CD4-positive, alpha-beta T cell treated with Interleukin-10 for 1 hour (primary cell): ENCODE measurements around the gene PWWP2B.
"Not testable (repeated sequence)": the region's sequence is repeated elsewhere in the genome, so short reads cannot be mapped to it uniquely, and the experiment has no call there.

ENCODE experiments used
- DNase-seq: peaks from one replicate; pipeline ENCODE4 v3.0.0-alpha.2; 2020

PWWP2B gene

DNA sequence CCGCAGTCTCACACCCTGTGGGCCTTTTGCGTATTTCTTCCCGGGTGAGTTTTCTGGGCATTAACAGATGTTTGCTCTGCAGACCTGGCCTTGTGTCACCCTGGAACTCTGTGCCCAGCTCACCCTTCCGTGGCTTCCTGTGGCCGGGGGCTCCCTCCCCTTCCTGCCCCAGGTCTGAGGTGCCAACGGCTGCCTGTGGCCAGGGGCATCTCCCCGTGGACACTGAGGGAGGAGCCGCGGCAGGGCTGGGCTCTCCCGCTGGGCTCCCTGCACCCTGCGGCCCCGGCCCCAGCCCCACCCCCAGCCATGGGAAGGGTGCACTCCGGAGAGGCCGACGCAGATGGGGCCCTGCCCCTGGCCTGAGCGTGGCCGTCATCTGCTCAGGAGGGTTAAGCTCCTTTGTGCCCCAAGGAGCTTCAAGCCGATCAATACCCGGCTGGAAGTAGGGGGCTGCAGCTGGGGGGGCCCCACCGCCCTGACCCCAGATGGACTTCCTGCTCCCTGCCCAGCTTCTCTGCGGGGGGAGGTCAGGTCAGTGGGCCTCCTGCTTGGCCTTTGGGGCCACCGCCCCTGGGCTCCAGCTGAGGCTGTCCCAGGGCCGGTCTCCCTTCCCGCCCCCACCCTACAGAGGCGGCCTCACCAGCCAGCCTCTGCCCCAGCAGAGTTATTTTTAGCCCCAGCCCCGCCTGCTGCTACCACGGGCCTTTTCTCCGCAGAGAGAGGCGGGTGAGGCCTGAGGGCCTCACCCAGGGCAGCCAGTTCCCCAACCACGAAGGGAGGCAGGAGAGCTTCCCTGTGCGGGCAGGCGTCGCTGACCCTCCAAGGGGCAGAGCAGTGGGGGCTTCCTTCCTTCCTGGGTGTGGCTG lies 24.2 kb downstream of the PWWP2B start:
- DNase-seq = peak; percentile 35

GRCh38 chr10:132421847-132422751 lies 25.1 kb downstream of the PWWP2B start:
- no peak for DNase-seq

DNA sequence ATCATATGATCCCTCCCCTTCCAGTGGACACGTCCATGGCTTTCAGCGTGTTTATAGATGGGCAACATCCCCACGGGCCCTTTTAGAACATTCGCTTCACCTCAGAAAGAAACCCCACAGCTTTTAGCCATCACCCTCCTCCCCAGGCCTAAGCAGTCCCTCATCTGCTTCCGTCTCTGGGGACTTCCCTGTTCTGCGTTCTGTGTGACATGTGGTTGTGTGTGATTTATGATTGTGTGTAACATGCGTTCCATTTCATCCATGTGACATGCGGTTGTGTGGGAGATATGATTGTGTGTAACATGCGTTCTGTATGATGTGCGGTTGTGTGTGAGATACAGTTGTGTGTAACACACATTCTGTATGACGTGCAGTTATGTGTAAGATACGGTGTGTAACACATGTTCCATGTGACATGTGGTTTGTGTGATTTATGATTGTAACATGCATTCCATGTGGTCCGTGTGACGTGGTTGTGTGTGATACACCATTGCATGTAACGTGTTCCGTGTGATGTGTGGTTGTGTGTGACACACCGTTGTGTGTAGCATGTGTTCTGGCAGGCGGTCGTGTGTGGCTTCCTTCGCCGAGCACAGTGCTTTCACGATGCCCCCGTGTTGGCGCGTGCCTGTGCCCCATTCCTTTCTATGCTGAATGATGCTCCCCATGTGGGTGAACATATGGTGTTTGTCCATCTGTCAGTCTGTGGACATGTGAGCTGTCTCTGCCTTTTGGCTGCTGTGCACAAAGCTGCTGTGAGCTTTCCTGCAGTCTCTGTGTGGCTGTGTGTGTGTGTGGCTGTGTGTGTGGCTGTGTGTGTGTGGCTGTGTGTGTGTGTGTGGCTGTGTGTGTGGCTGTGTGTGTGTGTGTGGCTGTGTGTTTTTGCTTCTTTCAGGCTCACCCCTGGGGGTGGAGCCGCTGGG lies 26.2 kb downstream of the PWWP2B start:
- DNase-seq = no peak

DNA sequence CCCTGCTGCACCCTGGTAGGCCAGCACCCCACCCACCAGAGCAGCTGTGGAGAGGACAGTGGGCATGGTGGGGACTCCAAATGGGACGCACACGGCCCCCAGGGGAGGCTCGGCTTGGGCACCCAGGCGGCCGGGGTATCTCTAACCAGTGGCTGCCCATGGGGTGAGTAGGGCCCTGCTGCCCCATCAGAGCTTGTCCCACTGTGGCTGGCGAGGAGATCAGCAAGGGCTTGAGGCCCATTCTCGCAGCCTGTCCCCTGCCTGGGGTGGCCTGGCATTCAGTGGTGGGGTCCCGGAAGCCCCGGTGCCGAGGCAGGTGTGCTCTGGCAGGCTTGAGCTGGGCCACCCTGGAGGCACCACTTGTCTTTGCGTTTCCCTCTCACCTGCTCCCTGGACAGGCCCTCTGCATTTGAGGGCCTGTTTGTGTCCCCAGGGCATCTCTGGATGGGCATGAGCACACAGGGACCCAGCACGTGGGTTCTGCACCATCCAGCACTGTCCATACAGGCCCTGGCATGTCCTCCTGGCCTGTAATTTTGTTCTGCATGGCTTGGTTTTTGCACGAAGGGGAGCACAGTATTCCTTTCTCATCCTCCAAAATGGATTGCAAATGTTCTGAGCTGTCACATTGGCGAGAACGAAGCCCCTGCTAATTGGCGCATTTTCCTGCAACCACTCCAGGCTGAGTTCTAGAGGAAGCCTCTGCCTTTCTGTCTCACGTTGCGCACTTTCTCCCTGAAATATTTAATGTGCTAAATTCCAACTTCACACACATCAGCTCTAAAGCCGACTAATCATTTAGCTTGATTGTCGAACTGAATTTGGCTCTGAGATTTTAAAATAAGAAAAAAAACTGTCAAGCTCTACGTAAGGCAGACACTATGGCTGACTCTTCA lies 27.2 kb downstream of the PWWP2B start:
- DNase-seq = no peak

GRCh38 chr10:132425029-132425756 lies 28.2 kb downstream of the PWWP2B start:
- DNase-seq = no peak

- DNase-seq = no peak
These were observed 28.8 kb downstream of the PWWP2B start for GRCh38 chr10:132425757-132426155.

DNA sequence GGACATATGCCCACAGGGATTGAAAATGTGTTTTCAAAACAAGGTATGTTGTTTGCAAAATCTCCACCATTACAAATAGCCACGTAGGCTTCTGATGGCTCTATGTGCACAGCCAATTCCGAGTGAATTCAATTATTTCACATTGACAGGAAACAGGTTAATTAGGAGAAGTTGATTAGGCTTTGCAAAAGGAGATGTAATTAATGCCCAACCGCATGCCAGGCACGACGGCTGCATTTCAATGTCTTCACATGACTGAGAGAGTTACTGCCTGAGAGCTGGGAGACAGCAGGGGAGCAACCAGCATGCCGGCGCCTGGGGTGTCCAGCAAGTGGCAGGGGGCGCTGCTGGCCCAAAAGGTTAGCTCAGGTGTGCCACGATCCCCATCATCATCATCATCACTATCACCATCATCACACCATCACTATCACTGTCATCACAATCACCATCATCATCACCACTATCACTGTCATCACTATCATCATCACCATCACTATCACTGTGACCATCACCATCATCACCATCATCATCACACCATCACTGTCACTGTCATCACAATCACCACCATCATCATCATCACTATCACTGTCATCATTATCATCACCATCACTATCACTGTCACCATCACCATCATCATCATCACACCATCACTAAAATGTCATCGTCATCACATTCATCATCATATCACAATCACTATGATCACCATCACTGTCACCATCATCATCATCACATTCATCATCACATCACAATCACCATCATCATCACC lies 30.2 kb downstream of the PWWP2B start:
- no peak for DNase-seq

DNA sequence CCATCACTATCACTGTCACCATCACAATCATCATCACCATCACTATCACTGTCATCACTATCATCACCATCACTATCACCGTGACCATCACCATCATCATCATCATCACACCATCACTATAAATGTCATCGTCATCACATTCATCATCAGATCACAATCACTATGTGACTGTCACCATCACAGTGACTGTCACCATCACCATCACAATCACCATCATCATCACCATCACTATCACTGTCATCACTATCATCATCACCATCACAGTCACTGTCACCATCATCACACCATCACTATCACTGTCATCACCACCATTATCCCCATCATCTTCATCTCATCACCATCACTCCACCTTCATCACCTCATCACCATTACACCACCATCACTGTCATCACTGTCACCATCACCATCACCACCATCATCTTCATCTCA lies 31.0 kb downstream of the PWWP2B start:
- DNase-seq = no peak

DNA sequence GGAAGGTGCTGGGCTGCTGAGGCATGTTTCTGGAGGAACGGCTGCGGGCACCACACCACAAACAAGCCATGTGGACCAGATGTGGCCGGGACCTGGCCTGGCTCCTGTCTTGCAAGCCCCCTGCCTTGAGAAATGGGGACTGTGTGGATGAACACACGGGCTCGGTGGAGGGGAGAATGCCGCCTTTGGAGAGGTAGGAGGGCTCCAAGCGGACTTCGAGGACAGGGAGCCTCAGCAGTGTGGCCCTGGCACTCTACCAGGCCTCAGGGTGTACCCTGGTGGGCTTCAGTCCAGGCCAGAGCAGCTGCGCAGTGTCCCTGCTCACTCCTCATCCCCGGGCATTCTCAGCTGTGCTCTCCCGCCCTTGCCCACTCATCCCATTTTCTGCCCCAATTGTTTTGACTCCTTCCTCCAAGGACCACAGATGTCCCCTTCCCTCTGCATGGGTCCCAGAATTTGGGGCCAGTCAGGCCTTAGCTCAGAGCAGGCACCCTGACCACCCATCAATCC lies 31.5 kb downstream of the PWWP2B start:
- no peak for DNase-seq

- DNase-seq = no peak
These were observed 32.6 kb downstream of the PWWP2B start for GRCh38 chr10:132429281-132430230.

DNA sequence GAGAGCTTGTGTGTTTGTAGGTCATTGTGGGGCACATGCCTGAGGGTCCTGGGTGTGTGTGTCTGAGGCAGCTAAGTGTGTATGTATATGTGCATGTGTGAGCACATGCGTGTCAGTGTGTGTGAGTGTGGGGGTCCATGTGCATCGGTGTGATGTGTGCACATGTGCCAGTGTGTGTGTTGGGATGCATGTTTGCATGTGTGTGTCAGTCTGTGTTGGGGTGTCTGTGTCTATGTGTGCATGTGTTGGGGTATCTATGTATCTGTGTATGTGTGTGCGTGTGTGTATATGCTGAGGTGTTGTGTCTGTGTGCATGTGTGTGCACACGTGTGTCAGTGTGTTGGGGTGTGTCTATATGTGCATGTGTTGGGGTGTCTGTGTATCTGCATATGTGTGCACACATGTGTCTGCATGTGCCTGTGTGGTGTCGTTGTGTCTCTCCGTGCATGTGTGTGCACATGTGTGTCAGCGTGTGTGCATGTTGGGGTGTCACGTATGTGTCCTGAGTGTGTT lies 33.3 kb downstream of the PWWP2B start:
- DNase-seq = no peak

DNA sequence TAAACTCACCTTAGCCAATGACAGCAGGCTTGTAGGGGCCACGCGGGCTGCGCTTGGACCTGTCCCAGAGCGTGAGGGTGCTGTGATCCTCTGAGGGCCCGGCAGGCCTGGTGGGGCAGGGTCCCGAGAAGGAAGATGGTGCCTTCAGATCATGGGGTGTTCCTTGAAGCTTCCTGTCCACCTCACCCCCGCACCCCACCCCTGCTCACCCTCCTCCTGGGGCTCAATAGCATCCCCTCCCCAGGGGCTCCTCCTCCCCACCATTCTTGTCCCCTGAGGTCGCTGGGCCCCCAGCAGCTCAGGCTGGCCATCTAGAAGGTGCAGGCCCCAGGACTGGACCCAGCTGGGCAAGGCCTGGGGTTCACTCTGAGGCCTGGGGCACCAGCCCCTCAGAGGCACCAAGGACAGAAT lies 33.9 kb downstream of the PWWP2B start:
- no peak for DNase-seq

- no peak for DNase-seq
These were observed 34.7 kb downstream of the PWWP2B start for GRCh38 chr10:132431537-132432175.

GRCh38 chr10:132432176-132432540 lies 35.2 kb downstream of the PWWP2B start:
- DNase-seq = no peak

DNA sequence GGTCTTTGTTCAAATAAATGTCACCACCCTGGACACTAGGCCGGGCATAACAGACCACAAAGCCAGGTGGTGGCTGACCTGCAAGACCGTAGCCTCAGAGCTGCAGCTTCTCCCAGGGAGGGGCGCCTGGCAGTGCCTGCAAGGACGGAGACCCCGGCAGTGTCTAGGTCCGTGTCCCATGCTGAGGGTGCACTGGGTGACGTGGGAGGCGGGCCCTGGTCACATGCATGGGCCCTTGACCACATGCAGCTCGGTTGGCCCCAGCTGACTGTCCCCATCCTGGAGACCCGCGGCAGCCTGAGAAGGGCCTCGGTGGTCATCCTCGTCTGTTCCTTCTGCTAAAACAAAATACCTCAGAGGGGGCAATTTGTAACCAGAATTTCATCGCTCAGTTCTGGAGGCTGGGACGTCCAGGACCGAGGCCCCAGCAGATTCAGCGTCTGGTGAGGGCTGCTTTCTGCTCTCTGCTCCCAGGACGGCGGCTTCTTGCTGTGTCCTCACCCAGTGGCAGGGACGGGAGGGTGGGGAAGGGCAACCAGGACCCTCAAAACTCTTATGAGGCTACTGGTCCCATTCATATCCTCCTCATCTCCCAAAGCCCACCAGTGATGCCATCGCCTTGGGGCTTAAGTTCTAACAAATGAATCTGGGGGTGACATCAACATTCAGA lies 36.8 kb downstream of the PWWP2B start:
- no peak for DNase-seq

DNA sequence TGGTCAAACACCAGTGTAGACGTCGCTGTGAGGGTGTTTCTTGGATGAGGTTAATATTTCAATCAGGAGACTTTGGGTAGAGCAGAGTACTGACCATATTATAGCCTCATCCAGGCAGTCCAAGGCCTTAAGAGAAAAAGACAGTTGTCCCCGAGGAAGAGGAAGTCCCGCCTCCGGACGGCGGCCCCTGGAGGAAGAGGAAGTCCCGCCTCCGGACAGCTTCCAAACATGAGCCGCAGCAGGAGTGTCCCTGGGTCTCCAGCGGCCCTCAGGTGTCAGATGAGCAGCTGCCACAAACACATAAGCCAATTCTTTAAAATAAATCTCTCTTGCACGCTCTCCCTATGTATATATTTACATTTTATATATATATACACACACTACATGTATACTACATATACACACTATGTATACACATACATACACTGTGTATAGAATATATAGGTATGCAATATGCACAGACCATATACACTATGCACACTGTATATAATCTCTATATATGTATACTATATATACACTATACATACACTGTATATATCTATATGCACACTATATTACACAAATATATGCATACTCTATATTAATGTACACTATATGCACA lies 37.5 kb downstream of the PWWP2B start:
- DNase-seq = peak; percentile 60

GRCh38 chr10:132435320-132435719 lies 38.3 kb downstream of the PWWP2B start:
- not testable (repeated sequence) for DNase-seq
